K562 (cell line): ENCODE measurements around the gene COX5A. TPM values are rescaled to one million over a fixed set of nuclear protein-coding genes. Genes with fewer than 3 reads are reported as not detected.

Experiments
- CBFA2T3 ChIP-seq: fragments of 450-650 bp; IDR thresholded peaks from 2 replicates; pipeline ENCODE4 v1.6.1; 2017
- E2F6 ChIP-seq, 2 experiments: IDR thresholded peaks; 2 replicates each; pipeline ENCODE4 v1.6.1; 2011; ENCODE audit warnings: borderline replicate concordance in 1 of 2, control low read depth in 1 of 2, low read depth in 1 of 2, low read length in 1 of 2, mild to moderate bottlenecking in 1 of 2, mixed read lengths in 1 of 2, moderate library complexity in 1 of 2; ENCODE audit not compliant: insufficient read depth in 1 of 2, insufficient read length in 1 of 2, poor library complexity in 1 of 2, severe bottlenecking in 1 of 2; ENCODE audit errors: extremely low read depth in 1 of 2
- MGA ChIP-seq: fragments of 450-650 bp; IDR thresholded peaks from 2 replicates; pipeline ENCODE4 v1.6.1; 2016; ENCODE audit warnings: mild to moderate bottlenecking, moderate library complexity
- RBM22 ChIP-seq: fragments of 200-400 bp; formaldehyde crosslinking; IDR thresholded peaks from 2 replicates; pipeline ENCODE4 v1.6.1; 2018; ENCODE audit warnings: low read length, low read depth; ENCODE audit not compliant: poor library complexity, severe bottlenecking
- RNF2 ChIP-seq: sonication (generic); IDR thresholded peaks from 2 replicates; pipeline ENCODE4 v1.6.1; 2016
- polyA plus RNA-seq, 8 experiments: library from polyadenylated mRNA; depleted of rRNA in 4 of 8; stranded (reverse) in 5 of 8; unstranded in 3 of 8; fragments of >200 nt; fragmentation: Nextera tagmentation in 2 of 8; fragmentation: Illumina TruSeq in 1 of 8; extraction: Ambion mirVana in 2 of 8; extraction: Trizol in 1 of 8; gene quantifications; 2 replicates each; pipeline versions ENCODE4 v1.2.1 to v1.2.3, GENCODE V29; 2011 to 2014; ENCODE audit warnings: inconsistent platforms in 1 of 8, missing spikeins in 1 of 8
- total RNA-seq, 7 experiments: library from RNA; depleted of rRNA in 6 of 7; stranded (reverse); fragments of >200 nt in 6 of 7; fragmentation: Illumina TruSeq in 2 of 7; extraction: Trizol in 2 of 7; gene quantifications; 2 replicates each; pipeline versions ENCODE4 v1.2.1 to v1.2.3, GENCODE V29; 2011 to 2021; ENCODE audit warnings: low replicate concordance in 1 of 7

The COX5A gene
- total and polyA plus RNA-seq, 9 of the 15 experiments (the other 6 are each of a cell fraction or from before 2014, with no cell fraction given): 86.8 to 553 (median 371) TPM

GRCh38 chr15:74937272-74937589 is 642 bp downstream of the COX5A start (continued):
- TF ChIP-seq RBM22 (no peak), MGA (0 out of 2 replicates have a peak, but pooled peaks have one; percentile 42), RNF2 (0 out of 2 replicates have a peak, but pooled peaks have one; percentile 14), CBFA2T3 (no peak; the same call in 1 of the 2 replicates), E2F6 (IDR thresholded peaks at IDR 0.05; ENCODE audit: borderline replicate concordance in 1 of 2, extremely low read depth in 1 of 2, insufficient read depth in 1 of 2, insufficient read length in 1 of 2, low read depth in 1 of 2, low read length in 1 of 2, poor library complexity in 1 of 2, severe bottlenecking in 1 of 2) (peak in 1 of 2 experiments; percentile 47)
